Fibroblast of lung (primary cell): ENCODE results near the gene ZSCAN25. TPM values are rescaled to one million over a fixed set of nuclear protein-coding genes. Genes with fewer than 3 reads are reported as not detected.

Experiments
- DNase-seq, 2 donors: peaks; one replicate each; pipeline versions ENCODE4 v3.0.0 to v3.0.0-alpha.2; 2010; ENCODE audit warnings: low read depth in 2 of 2
- H2AFZ ChIP-seq: 2 replicates; pipeline ENCODE4 v1.5.1; 2012; ENCODE audit warnings: low read length, control low read depth, inconsistent platforms
- H3K27ac ChIP-seq: 2 replicates; pipeline ENCODE4 v1.5.1; 2011; ENCODE audit warnings: low read length, control low read depth; ENCODE audit not compliant: insufficient read depth
- H3K27me3 ChIP-seq: 2 replicates; pipeline ENCODE4 v1.5.1; 2011; ENCODE audit warnings: mild to moderate bottlenecking, low read length; ENCODE audit not compliant: control insufficient read depth, insufficient read depth
- H3K36me3 ChIP-seq: 2 replicates; pipeline ENCODE4 v1.5.1; 2011; ENCODE audit warnings: low read length; ENCODE audit not compliant: control insufficient read depth, insufficient read depth
- H3K4me1 ChIP-seq: 2 replicates; pipeline ENCODE4 v1.5.1; 2011; ENCODE audit warnings: low read length; ENCODE audit not compliant: control insufficient read depth, insufficient read depth; ENCODE audit errors: extremely low read depth
- H3K4me2 ChIP-seq: 2 replicates; pipeline ENCODE4 v1.5.1; 2011; ENCODE audit warnings: low read length, control low read depth; ENCODE audit not compliant: insufficient read depth; ENCODE audit errors: extremely low read depth
- H3K4me3 ChIP-seq, 4 experiments: fragments of 200-600 bp in 1 of 4; sonication (generic) in 1 of 4; replicated peaks in 1 of 4; 2 replicates each; pipeline ENCODE4 v1.5.1; 2011 to 2016; ENCODE audit warnings: low read length in 4 of 4, low read depth in 3 of 4, mild to moderate bottlenecking in 3 of 4, control low read depth in 2 of 4, inconsistent platforms in 1 of 4, mixed read lengths in 1 of 4; ENCODE audit not compliant: insufficient read depth in 1 of 4; ENCODE audit errors: control extremely low read depth in 1 of 4
- H3K79me2 ChIP-seq: 2 replicates; pipeline ENCODE4 v1.5.1; 2012; ENCODE audit warnings: mild to moderate bottlenecking, low read length, inconsistent platforms; ENCODE audit not compliant: control insufficient read depth, insufficient read depth
- H3K9ac ChIP-seq: 2 replicates; pipeline ENCODE4 v1.5.1; 2011; ENCODE audit warnings: mild to moderate bottlenecking, low read length, control low read depth; ENCODE audit not compliant: insufficient read depth
- H3K9me3 ChIP-seq: 2 replicates; pipeline ENCODE4 v1.5.1; 2012; ENCODE audit warnings: low read depth, low read length; ENCODE audit not compliant: control insufficient read depth, insufficient read depth
- H4K20me1 ChIP-seq: 2 replicates; pipeline ENCODE4 v1.5.1; 2011; ENCODE audit warnings: low read length; ENCODE audit not compliant: control insufficient read depth, insufficient read depth; ENCODE audit errors: extremely low read depth
- CTCF ChIP-seq, 2 donors: IDR thresholded peaks in 1 of 2; conservative IDR thresholded peaks in 1 of 2; 1 replicate in 1 of 2; 2 replicates in 1 of 2; pipeline ENCODE4 v1.5.1; 2011 to 2012; ENCODE audit warnings: low read length in 2 of 2, control low read depth in 1 of 2, inconsistent platforms in 1 of 2, low read depth in 1 of 2, mild to moderate bottlenecking in 1 of 2
- EZH2 ChIP-seq: IDR thresholded peaks from 2 replicates; pipeline ENCODE4 v1.5.1; 2012; ENCODE audit warnings: low read length, control low read depth, mild to moderate bottlenecking; ENCODE audit errors: missing control alignments
- polyA plus RNA-seq, 2 donors: library from polyadenylated mRNA; depleted of rRNA in 1 of 2; stranded (reverse) in 1 of 2; unstranded in 1 of 2; fragments of >200 nt; gene quantifications; 2 replicates each; pipeline ENCODE4 v1.2.1, GENCODE V29; 2011 to 2012; ENCODE audit warnings: missing spikeins in 1 of 2
- total RNA-seq: library from RNA; depleted of rRNA; stranded (reverse); fragments of >200 nt; gene quantifications from 2 replicates; pipeline ENCODE4 v1.2.1, GENCODE V29; 2014

ZSCAN25 gene
- total and polyA plus RNA-seq, 2 donors (not counting 1 experiment from before 2014, with no cell fraction given): 5.4 to 10.2 TPM

DNA sequence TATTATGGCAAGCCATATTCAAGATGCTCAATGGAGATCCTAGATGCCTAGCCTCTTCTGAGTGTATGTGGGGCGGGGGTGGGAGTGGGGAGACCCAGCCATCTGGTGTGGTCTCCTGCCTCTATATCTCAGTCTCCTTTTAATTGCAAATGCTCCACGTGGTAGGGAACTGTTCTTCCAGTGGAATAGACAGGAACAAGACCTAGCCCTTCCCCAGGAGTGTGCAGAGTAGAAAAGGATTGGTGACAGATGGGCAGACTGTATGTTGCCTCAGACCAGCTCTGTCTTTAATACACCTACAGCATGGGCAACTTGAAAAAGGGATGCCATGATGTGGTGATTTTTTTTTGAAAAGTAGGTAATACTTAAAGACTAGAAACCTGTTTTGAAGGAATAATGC is 50.4 kb downstream of the ZSCAN25 start:
- H4K20me1 ChIP-seq: no peaks in the 10 kb centered on the region
- no peaks in the 10 kb centered on the region for H3K9me3 ChIP-seq
- H3K4me2 ChIP-seq: no peak overlapping the region
- no peak for DNase-seq
- no peaks in the 10 kb centered on the region for H3K27me3 ChIP-seq
- H3K4me1 ChIP-seq: no peaks in the 10 kb centered on the region
- no peak overlapping the region for H3K9ac ChIP-seq
- H3K27ac ChIP-seq: no peak overlapping the region
- TF ChIP-seq EZH2 (no peak), CTCF (conservative IDR thresholded peaks at IDR 0.05 in 1 of 2, IDR thresholded peaks at IDR 0.05 in 1 of 2; ENCODE audit: low read depth in 1 of 2, low read length in 2 of 2) (no peak)
- no peaks in the 10 kb centered on the region for H3K36me3 ChIP-seq
- H3K4me3 ChIP-seq: no peak overlapping the region
- H3K79me2 ChIP-seq: no peaks in the 10 kb centered on the region
- H2AFZ ChIP-seq: no peak overlapping the region

DNA sequence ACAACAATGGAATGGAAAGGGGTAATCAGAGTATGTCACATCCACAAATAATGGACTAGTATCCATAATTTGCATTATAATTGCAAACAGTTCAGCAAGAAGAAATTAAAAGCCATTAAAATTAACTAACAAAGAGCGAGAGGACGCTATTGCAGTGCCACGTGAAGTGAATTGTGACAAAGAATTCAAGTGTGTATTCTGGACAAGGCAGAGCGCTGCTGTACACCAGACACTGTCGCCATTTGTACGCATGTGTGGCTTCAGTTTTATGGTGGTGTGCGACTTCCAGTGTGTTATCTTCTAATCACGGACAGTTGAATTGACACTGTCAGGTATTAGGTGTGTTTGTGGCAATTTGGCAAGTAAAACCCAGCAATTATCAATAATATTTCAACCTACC is 51.8 kb downstream of the ZSCAN25 start:
- Histone ChIP-seq H3K4me3 (no peak overlapping the region), H3K9ac (no peak overlapping the region), H3K79me2 (no peaks in the 10 kb centered on the region), H3K36me3 (no peaks in the 10 kb centered on the region), H3K27ac (no peak overlapping the region), H2AFZ (no peak overlapping the region), H3K27me3 (no peaks in the 10 kb centered on the region), H3K4me2 (no peak overlapping the region), H3K4me1 (no peaks in the 10 kb centered on the region), H3K9me3 (no peaks in the 10 kb centered on the region), H4K20me1 (no peaks in the 10 kb centered on the region)
- TF ChIP-seq CTCF (conservative IDR thresholded peaks at IDR 0.05 in 1 of 2, IDR thresholded peaks at IDR 0.05 in 1 of 2; ENCODE audit: low read depth in 1 of 2, low read length in 2 of 2): no peak
- TF ChIP-seq EZH2: no peak
- no peak for DNase-seq

DNA sequence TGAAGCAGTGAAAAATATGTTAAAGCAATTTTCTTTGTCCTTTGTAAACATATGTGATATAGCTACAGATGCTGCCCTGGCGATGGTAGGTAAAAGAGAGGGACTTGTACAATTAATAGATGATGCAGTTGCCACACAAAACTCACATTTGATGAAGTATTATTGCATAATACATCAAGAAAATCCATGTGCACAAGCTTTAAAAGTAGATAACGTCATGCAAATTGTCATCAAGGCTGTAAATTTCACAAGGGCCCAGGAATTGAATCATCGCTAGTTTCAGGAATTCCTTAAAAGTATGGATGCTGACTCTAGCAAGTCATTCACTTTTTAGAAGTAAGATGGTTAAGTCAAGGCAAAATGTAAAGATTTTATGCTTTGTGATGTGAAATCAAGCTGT is 53.0 kb downstream of the ZSCAN25 start:
- H4K20me1 ChIP-seq: no peaks in the 10 kb centered on the region
- no peak overlapping the region for H3K4me3 ChIP-seq
- DNase-seq: no peak

More for the DNA sequence above, 53.0 kb downstream of the ZSCAN25 start:
- Histone ChIP-seq H3K4me1 (no peaks in the 10 kb centered on the region), H3K9ac (no peak overlapping the region), H3K27me3 (no peaks in the 10 kb centered on the region), H3K27ac (no peak overlapping the region), H3K9me3 (no peaks in the 10 kb centered on the region), H3K36me3 (no peaks in the 10 kb centered on the region), H3K79me2 (no peaks in the 10 kb centered on the region), H2AFZ (no peak overlapping the region), H3K4me2 (no peak overlapping the region)
- TF ChIP-seq CTCF (conservative IDR thresholded peaks at IDR 0.05 in 1 of 2, IDR thresholded peaks at IDR 0.05 in 1 of 2; ENCODE audit: low read depth in 1 of 2, low read length in 2 of 2) (no peak), EZH2 (no peak)
